ENCODE results near the gene FAT3. TPM values are rescaled to one million over a fixed set of nuclear protein-coding genes. Genes with fewer than 3 reads are reported as not detected.

Gene FAT3
- 10 to 100 TPM; 14.8 to 90.1 (median 48.5) TPM for total RNA-seq

GRCh38 chr11:92224407-92225124 lies at the start of gene FAT3:
Gene FAT3, plus strand, starts transcription at chr11:92224818. Its CDS starts 127,295 bp downstream, at chr11:92352113.
- peaks cover 0 to 39% (median 14%) of the 10 kb centered on the region in 3 donors for H3K4me1 ChIP-seq
- peak within 1 kb of the TSS; percentile 45 to 62 for H3K4me3 ChIP-seq
- WGBS, 2 donors (ENCODE audit: low coverage in 1 of 2): 0% methylated on average over 6 of the region's 82 CpGs; no CpG with 5 or more reads in 1 of the 2 donors
- peak; percentile 52 for ATAC-seq
- H3K36me3 ChIP-seq: no peaks in the 10 kb centered on the region
- no peak for TF ChIP-seq EP300 (IDR thresholded peaks at IDR 0.05)
- TF ChIP-seq, protein P1, sequence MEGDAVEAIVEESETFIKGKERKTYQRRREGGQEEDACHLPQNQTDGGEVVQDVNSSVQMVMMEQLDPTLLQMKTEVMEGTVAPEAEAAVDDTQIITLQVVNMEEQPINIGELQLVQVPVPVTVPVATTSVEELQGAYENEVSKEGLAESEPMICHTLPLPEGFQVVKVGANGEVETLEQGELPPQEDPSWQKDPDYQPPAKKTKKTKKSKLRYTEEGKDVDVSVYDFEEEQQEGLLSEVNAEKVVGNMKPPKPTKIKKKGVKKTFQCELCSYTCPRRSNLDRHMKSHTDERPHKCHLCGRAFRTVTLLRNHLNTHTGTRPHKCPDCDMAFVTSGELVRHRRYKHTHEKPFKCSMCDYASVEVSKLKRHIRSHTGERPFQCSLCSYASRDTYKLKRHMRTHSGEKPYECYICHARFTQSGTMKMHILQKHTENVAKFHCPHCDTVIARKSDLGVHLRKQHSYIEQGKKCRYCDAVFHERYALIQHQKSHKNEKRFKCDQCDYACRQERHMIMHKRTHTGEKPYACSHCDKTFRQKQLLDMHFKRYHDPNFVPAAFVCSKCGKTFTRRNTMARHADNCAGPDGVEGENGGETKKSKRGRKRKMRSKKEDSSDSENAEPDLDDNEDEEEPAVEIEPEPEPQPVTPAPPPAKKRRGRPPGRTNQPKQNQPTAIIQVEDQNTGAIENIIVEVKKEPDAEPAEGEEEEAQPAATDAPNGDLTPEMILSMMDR (IDR thresholded peaks at IDR 0.05): peak in 3 of 4 experiments; percentile 5 to 25 (median 5)
- TF ChIP-seq POLR2AphosphoS5 (IDR thresholded peaks at IDR 0.05): peak; percentile 53
- TF ChIP-seq POLR2A (IDR thresholded peaks at IDR 0.05): peak; percentile 17 to 35
- H3K9me3 ChIP-seq: no peaks in the 10 kb centered on the region
- H3K27ac ChIP-seq: peak within 1 kb of the TSS; percentile 54 to 81 (median 76)
- H3K27me3 ChIP-seq: peaks cover 78% of the 10 kb centered on the region

GRCh38 chr11:92179017-92179670 lies 45.5 kb upstream of the FAT3 start:
- TF ChIP-seq POLR2AphosphoS5 (IDR thresholded peaks at IDR 0.05) (no peak), POLR2A (IDR thresholded peaks at IDR 0.05) (no peak), EP300 (IDR thresholded peaks at IDR 0.05) (no peak)
- TF ChIP-seq, protein P1 (IDR thresholded peaks at IDR 0.05): no peak
- H3K36me3 ChIP-seq: no peaks in the 10 kb centered on the region
- no peak overlapping the region for H3K27ac ChIP-seq
- H3K4me1 ChIP-seq: peaks cover 0 to 12% (median 0%) of the 10 kb centered on the region in 3 donors
- H3K27me3 ChIP-seq: no peaks in the 10 kb centered on the region
- no peak for ATAC-seq
- no peaks in the 10 kb centered on the region for H3K9me3 ChIP-seq
- WGBS, 2 donors (ENCODE audit: low coverage in 1 of 2): 18 to 27% methylated on average over 2 of the region's 2 CpGs
- no peak overlapping the region for H3K4me3 ChIP-seq

DNA sequence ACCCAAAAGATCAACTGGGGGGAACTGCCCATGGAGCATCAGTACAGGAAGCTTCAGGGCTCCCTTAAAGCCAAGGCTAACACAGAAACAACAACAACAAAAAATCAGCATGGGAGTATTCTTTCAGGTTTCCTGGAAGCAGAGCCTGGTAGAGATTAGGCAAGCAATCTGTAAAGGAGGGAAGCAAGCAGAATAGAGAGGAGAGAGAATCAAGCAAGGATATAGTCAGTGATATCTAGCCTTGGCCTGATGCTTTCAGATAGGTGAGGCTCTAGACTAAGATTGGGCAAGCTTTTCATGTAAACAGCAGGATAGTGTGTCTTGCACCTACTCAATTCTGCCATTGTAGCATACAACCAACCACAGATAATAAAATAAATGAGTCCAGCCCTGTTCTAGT lies 44.4 kb upstream of the FAT3 start:
- Histone ChIP-seq H3K4me3 (no peak overlapping the region), H3K36me3 (no peaks in the 10 kb centered on the region), H3K27ac (no peak overlapping the region), H3K27me3 (no peaks in the 10 kb centered on the region), H3K4me1 (peaks cover 0 to 12% (median 0%) of the 10 kb centered on the region in 3 donors), H3K9me3 (no peaks in the 10 kb centered on the region)
- ATAC-seq: no peak
- TF ChIP-seq POLR2AphosphoS5 (IDR thresholded peaks at IDR 0.05): no peak
- no peak for TF ChIP-seq POLR2A (IDR thresholded peaks at IDR 0.05)
- TF ChIP-seq EP300 (IDR thresholded peaks at IDR 0.05): no peak
- TF ChIP-seq, protein P1 (IDR thresholded peaks at IDR 0.05): no peak

- no peak overlapping the region for H3K4me3 ChIP-seq
- no peak for TF ChIP-seq EP300 (IDR thresholded peaks at IDR 0.05)
- TF ChIP-seq, protein P1 (IDR thresholded peaks at IDR 0.05): no peak
- no peak for TF ChIP-seq POLR2AphosphoS5 (IDR thresholded peaks at IDR 0.05)
- TF ChIP-seq POLR2A (IDR thresholded peaks at IDR 0.05): no peak
- ATAC-seq: peak; percentile 22
- H3K4me1 ChIP-seq: peaks cover 0 to 12% (median 0%) of the 10 kb centered on the region in 3 donors
- WGBS, 2 donors (ENCODE audit: low coverage in 1 of 2): 62 to 63% methylated on average over 4 to 5 of the region's 5 CpGs
- H3K36me3 ChIP-seq: no peaks in the 10 kb centered on the region
- no peaks in the 10 kb centered on the region for H3K9me3 ChIP-seq
- no peak overlapping the region for H3K27ac ChIP-seq
- H3K27me3 ChIP-seq: no peaks in the 10 kb centered on the region
Observed at GRCh38 chr11:92180664-92181251, 43.9 kb upstream of the FAT3 start.
